Thoracic aorta (tissue), 2 donors: Measurements from ENCODE around the gene GRIK4. TPM values are rescaled to one million over a fixed set of nuclear protein-coding genes. Genes with fewer than 3 reads are reported as not detected.

Experiments
- ATAC-seq: fragments of 150-250 bp; one replicate; pipeline ENCODE4 v1.8.0; 2017; ENCODE audit warnings: low read depth; ENCODE audit not compliant: insufficient number of reproducible peaks, low FRiP score
- DNase-seq: peaks from one replicate; pipeline ENCODE4 v3.0.0-alpha.2; 2020; ENCODE audit warnings: low spot score
- H3K27ac ChIP-seq, 2 donors: fragments of 200-600 bp; sonication (generic); 1 replicate in 1 of 2; 2 replicates in 1 of 2; pipeline ENCODE4 v1.5.1; 2016; ENCODE audit warnings: mild to moderate bottlenecking in 2 of 2, moderate library complexity in 2 of 2
- H3K27me3 ChIP-seq: fragments of 200-600 bp; sonication (generic); replicated peaks from 2 replicates; pipeline ENCODE4 v1.6.0; 2016; ENCODE audit warnings: mild to moderate bottlenecking; ENCODE audit not compliant: insufficient read depth
- H3K36me3 ChIP-seq: fragments of 200-600 bp; sonication (generic); one replicate; pipeline ENCODE4 v1.5.1; 2016
- H3K4me1 ChIP-seq, 2 donors: fragments of 200-600 bp; sonication (generic); 1 replicate in 1 of 2; 2 replicates in 1 of 2; pipeline versions ENCODE4 v1.5.1 to v1.6.0; 2016; ENCODE audit warnings: low read depth in 2 of 2, mild to moderate bottlenecking in 1 of 2; ENCODE audit not compliant: control insufficient read depth in 1 of 2
- H3K4me3 ChIP-seq: fragments of 200-600 bp; sonication (generic); 2 replicates; pipeline ENCODE4 v1.5.1; 2016; ENCODE audit warnings: mild to moderate bottlenecking
- H3K9me3 ChIP-seq: fragments of 200-600 bp; sonication (generic); 2 replicates; pipeline ENCODE4 v1.5.1; 2016
- total RNA-seq, 2 donors: library from RNA; depleted of rRNA; stranded (reverse); fragments of >200 nt; gene quantifications; one replicate each; pipeline versions ENCODE4 v1.1.0 to v1.2.3, GENCODE V29; 2016
- TF ChIP-seq, protein P1 (sequence below): fragments of 200-600 bp; sonication (generic); IDR thresholded peaks from one replicate; pipeline ENCODE4 v1.5.1; 2019; ENCODE audit warnings: antibody characterized with exemption

Gene GRIK4
- total RNA-seq, 2 donors from 2014 or later = not detected

DNA sequence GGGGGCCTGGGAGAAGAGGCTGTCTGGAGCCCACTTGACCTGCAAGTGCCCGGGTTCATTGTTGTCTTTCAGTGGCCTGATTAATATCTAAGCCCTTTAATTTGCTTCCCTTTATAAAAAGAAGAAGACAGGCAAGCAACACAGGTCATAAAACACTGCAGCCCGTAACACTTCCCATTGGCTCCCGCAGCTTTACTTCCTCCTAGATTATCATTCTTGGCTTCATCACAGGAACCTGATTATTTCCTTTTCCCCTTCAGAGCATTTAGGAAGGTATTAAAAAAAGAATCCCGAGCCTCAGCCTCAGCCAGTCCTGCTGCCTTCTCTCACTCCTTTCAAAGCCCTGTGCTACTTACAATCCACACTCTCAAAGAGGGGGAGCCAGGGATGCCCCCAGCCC is 183.2 kb downstream of the GRIK4 start:
- no peaks in the 10 kb centered on the region for H3K4me1 ChIP-seq
- no peaks in the 10 kb centered on the region for H3K9me3 ChIP-seq
- no peak overlapping the region for H3K4me3 ChIP-seq
- H3K27me3 ChIP-seq = no peaks in the 10 kb centered on the region
- no peak for DNase-seq
- H3K27ac ChIP-seq = no peak overlapping the region
- TF ChIP-seq, protein P1, sequence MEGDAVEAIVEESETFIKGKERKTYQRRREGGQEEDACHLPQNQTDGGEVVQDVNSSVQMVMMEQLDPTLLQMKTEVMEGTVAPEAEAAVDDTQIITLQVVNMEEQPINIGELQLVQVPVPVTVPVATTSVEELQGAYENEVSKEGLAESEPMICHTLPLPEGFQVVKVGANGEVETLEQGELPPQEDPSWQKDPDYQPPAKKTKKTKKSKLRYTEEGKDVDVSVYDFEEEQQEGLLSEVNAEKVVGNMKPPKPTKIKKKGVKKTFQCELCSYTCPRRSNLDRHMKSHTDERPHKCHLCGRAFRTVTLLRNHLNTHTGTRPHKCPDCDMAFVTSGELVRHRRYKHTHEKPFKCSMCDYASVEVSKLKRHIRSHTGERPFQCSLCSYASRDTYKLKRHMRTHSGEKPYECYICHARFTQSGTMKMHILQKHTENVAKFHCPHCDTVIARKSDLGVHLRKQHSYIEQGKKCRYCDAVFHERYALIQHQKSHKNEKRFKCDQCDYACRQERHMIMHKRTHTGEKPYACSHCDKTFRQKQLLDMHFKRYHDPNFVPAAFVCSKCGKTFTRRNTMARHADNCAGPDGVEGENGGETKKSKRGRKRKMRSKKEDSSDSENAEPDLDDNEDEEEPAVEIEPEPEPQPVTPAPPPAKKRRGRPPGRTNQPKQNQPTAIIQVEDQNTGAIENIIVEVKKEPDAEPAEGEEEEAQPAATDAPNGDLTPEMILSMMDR = no peak
- no peak for ATAC-seq
- no peaks in the 10 kb centered on the region for H3K36me3 ChIP-seq

GRCh38 chr11:120695426-120695825 is 183.9 kb downstream of the GRIK4 start:
- Histone ChIP-seq H3K9me3 (no peaks in the 10 kb centered on the region), H3K27me3 (no peaks in the 10 kb centered on the region), H3K36me3 (no peaks in the 10 kb centered on the region), H3K4me3 (no peak overlapping the region), H3K27ac (no peak overlapping the region), H3K4me1 (no peaks in the 10 kb centered on the region)
- ATAC-seq (no peak), DNase-seq (no peak)
- TF ChIP-seq, protein P1 = no peak

GRCh38 chr11:120695939-120696338 is 184.4 kb downstream of the GRIK4 start:
- no peak for ATAC-seq
- H3K9me3 ChIP-seq = no peaks in the 10 kb centered on the region
- TF ChIP-seq, protein P1 = no peak

DNA sequence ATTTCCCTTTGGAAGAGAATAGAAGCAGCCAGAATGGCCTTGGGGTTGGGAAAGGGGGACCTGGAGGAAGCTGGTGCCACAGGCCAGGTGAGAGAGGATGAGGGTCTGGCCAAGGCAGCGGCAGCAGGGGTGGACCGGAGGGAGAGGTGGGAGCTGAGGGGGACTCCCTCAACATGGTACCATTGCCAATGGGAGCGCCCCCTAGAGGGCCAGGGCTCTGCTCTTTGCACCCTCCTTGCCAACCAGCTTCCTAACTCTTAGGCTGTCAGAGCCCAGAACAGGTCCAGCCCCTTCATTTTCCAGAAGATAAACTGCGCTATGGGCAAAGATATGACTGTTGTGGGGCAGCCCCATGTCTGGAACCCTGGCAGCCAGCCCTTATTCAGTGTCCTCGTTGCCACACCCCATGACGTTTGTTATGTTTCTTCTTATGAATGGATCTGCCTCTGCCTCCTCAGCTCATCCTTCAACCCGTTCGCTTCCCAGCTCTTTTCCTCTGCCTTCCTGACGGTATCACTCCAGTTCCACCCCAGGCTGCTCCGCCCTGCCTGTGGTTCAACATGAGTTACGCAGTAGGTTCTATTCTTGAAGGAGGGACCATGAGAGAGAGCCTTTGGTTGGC is 185.2 kb downstream of the GRIK4 start:
- Histone ChIP-seq H3K4me3 (no peak overlapping the region), H3K36me3 (no peaks in the 10 kb centered on the region), H3K27me3 (no peaks in the 10 kb centered on the region), H3K4me1 (no peaks in the 10 kb centered on the region), H3K27ac (no peak overlapping the region), H3K9me3 (no peaks in the 10 kb centered on the region)
- TF ChIP-seq, protein P1 = no peak
- DNase-seq (no peak), ATAC-seq (no peak)

More at GRCh38 chr11:120695939-120696338, 184.4 kb downstream of the GRIK4 start:
- no peak overlapping the region for H3K27ac ChIP-seq
- no peak overlapping the region for H3K4me3 ChIP-seq
- H3K27me3 ChIP-seq = no peaks in the 10 kb centered on the region
- no peak for DNase-seq
- H3K36me3 ChIP-seq = no peaks in the 10 kb centered on the region
- H3K4me1 ChIP-seq = no peaks in the 10 kb centered on the region

- DNase-seq (no peak), ATAC-seq (no peak)
- no peaks in the 10 kb centered on the region for H3K9me3 ChIP-seq
- no peak overlapping the region for H3K27ac ChIP-seq
- no peaks in the 10 kb centered on the region for H3K36me3 ChIP-seq
- no peak overlapping the region for H3K4me3 ChIP-seq
- no peaks in the 10 kb centered on the region for H3K4me1 ChIP-seq
- TF ChIP-seq, protein P1 = no peak
- no peaks in the 10 kb centered on the region for H3K27me3 ChIP-seq
These were observed 187.4 kb downstream of the GRIK4 start for GRCh38 chr11:120698918-120699317.
